Endothelial cell of umbilical vein (primary cell): Measurements from ENCODE around the gene NKAIN4. TPM values are rescaled to one million over a fixed set of nuclear protein-coding genes. Genes with fewer than 3 reads are reported as not detected.

Experiments
- BruUV-seq: library from RNA; stranded (reverse); fragments of 400-500 nt; replicated peaks from 2 replicates; lab custom pipeline; 2021; lab: Mats Ljungman, UMichigan
- CTCF ChIA-PET: fragments of 300-600, 350-600 bp; sonication (Branson Sonifier 250); formaldehyde crosslinking; loops from one replicate; lab custom pipeline; 2021; ENCODE audit warnings: antibody characterized with exemption, inconsistent platforms; lab: Charles Lee
- POLR2A ChIA-PET: fragments of 300-600, 350-600 bp; sonication (Branson Sonifier 250); formaldehyde crosslinking; loops from one replicate; lab custom pipeline; 2021; ENCODE audit warnings: antibody characterized with exemption, inconsistent platforms; lab: Charles Lee
- DNase-seq: peaks from one replicate; pipeline ENCODE4 v3.0.0-alpha.2; 2011; ENCODE audit warnings: low read depth, low spot score
- FAIRE-seq: peaks from 2 replicates; lab custom pipeline; 2011; peaks lifted over from hg19 to GRCh38; lab: Jason Lieb, UNC
- H2AFZ ChIP-seq: 2 replicates; pipeline ENCODE4 v1.6.0; 2012; ENCODE audit warnings: low read depth, low read length, control low read depth, inconsistent platforms
- H3K27ac ChIP-seq: 2 replicates; pipeline ENCODE4 v1.5.1; 2011; ENCODE audit warnings: low read depth, mild to moderate bottlenecking, control low read depth, low read length, moderate library complexity; ENCODE audit not compliant: insufficient read depth
- H3K27me3 ChIP-seq, 2 experiments: 2 replicates each; pipeline versions ENCODE4 v1.6.0 to v1.6.1; 2011; ENCODE audit warnings: low read length in 2 of 2, mixed read lengths in 1 of 2; ENCODE audit not compliant: control insufficient read depth in 2 of 2, insufficient read depth in 2 of 2
- H3K36me3 ChIP-seq, 2 experiments: 2 replicates in 1 of 2; 3 replicates in 1 of 2; pipeline ENCODE4 v1.5.1; 2011; ENCODE audit warnings: low read length in 2 of 2, mild to moderate bottlenecking in 1 of 2, moderate library complexity in 1 of 2; ENCODE audit not compliant: control insufficient read depth in 2 of 2, insufficient read depth in 2 of 2; ENCODE audit errors: extremely low read depth in 1 of 2
- H3K4me1 ChIP-seq: 3 replicates; pipeline ENCODE4 v1.5.1; 2011; ENCODE audit warnings: mild to moderate bottlenecking, low read length; ENCODE audit not compliant: control insufficient read depth, insufficient read depth; ENCODE audit errors: extremely low read depth
- H3K4me2 ChIP-seq: 2 replicates; pipeline ENCODE4 v1.6.1; 2011; ENCODE audit warnings: low read length, control low read depth, mixed read lengths; ENCODE audit not compliant: insufficient read depth
- H3K4me3 ChIP-seq, 3 experiments: fragments of 200-600 bp in 1 of 3; sonication (generic), shearing (Covaris generic) in 1 of 3; replicated peaks in 1 of 3; 2 replicates each; pipeline ENCODE4 v1.5.1; 2011 to 2016; ENCODE audit warnings: control low read depth in 3 of 3, low read length in 3 of 3, mild to moderate bottlenecking in 2 of 3, inconsistent platforms in 1 of 3, low read depth in 1 of 3, moderate library complexity in 1 of 3; ENCODE audit not compliant: insufficient read depth in 1 of 3
- H3K79me2 ChIP-seq: 2 replicates; pipeline ENCODE4 v1.6.0; 2012; ENCODE audit warnings: low read length, inconsistent platforms; ENCODE audit not compliant: control insufficient read depth, insufficient read depth
- H3K9ac ChIP-seq: replicated peaks from 2 replicates; pipeline ENCODE3; 2011; ENCODE audit warnings: low read length, control low read depth; ENCODE audit not compliant: insufficient read depth; ENCODE audit errors: extremely low read depth
- H3K9me1 ChIP-seq: replicated peaks from 3 replicates; pipeline ENCODE4 v1.6.0; 2011; ENCODE audit warnings: mild to moderate bottlenecking, low read length; ENCODE audit not compliant: control insufficient read depth, insufficient read depth; ENCODE audit errors: extremely low read depth
- H3K9me3 ChIP-seq: replicated peaks from 2 replicates; pipeline ENCODE4 v1.5.1; 2012; ENCODE audit warnings: low read length, inconsistent platforms; ENCODE audit not compliant: control insufficient read depth, insufficient read depth
- H4K20me1 ChIP-seq: replicated peaks from 2 replicates; pipeline ENCODE3; 2011; ENCODE audit warnings: mild to moderate bottlenecking, low read length; ENCODE audit not compliant: control insufficient read depth, insufficient read depth; ENCODE audit errors: extremely low read depth
- CTCF ChIP-seq, 2 donors: IDR thresholded peaks; 1 replicate in 1 of 2; 2 replicates in 1 of 2; pipeline ENCODE4 v1.5.1; 2011; ENCODE audit warnings: low read length in 2 of 2, mild to moderate bottlenecking in 2 of 2, moderate library complexity in 2 of 2, control low read depth in 1 of 2, inconsistent platforms in 1 of 2, low read depth in 1 of 2; ENCODE audit not compliant: insufficient read depth in 1 of 2; ENCODE audit errors: extremely low read depth in 1 of 2
- EZH2 ChIP-seq: IDR thresholded peaks from 2 replicates; pipeline ENCODE4 v1.6.1; 2012; ENCODE audit warnings: borderline replicate concordance, low read depth, mild to moderate bottlenecking, moderate library complexity, low read length, inconsistent platforms; ENCODE audit not compliant: severe bottlenecking
- FOS ChIP-seq: IDR thresholded peaks from 2 replicates; pipeline ENCODE4 v1.6.1; 2011; ENCODE audit warnings: mild to moderate bottlenecking, low read length, moderate library complexity, borderline replicate concordance; ENCODE audit not compliant: insufficient read depth
- GATA2 ChIP-seq: IDR thresholded peaks from 2 replicates; pipeline ENCODE4 v1.7.0; 2011; ENCODE audit warnings: low read depth, mild to moderate bottlenecking, moderate library complexity, mixed read lengths, low read length; ENCODE audit not compliant: insufficient read length, insufficient read depth
- JUN ChIP-seq: IDR thresholded peaks from 2 replicates; pipeline ENCODE4 v1.6.1; 2011; ENCODE audit warnings: borderline replicate concordance, low read depth; ENCODE audit not compliant: insufficient read length, insufficient read depth
- MAX ChIP-seq: IDR thresholded peaks from 2 replicates; pipeline ENCODE4 v1.6.1; 2011; ENCODE audit not compliant: insufficient read depth, insufficient read length
- MYC ChIP-seq: IDR thresholded peaks from one replicate; pipeline ENCODE4 v1.6.1; 2011; ENCODE audit warnings: mild to moderate bottlenecking, low read depth, low read length
- POLR2A ChIP-seq: IDR thresholded peaks from 2 replicates; pipeline ENCODE4 v1.6.1; 2012; ENCODE audit warnings: low read depth, mild to moderate bottlenecking, control low read depth, low read length
- POLR2AphosphoS5 ChIP-seq: IDR thresholded peaks from 2 replicates; pipeline ENCODE4 v1.6.1; 2012; ENCODE audit warnings: low read depth, mild to moderate bottlenecking, control low read depth, low read length, moderate library complexity; ENCODE audit not compliant: insufficient read depth
- dilution Hi-C: fragments of 300-500 bp; cut with MboI; formaldehyde crosslinking; loops from one replicate; pipeline ENCODE4 v1.15.0; 2019; ENCODE audit warnings: low sequenced_read_pairs; ENCODE audit not compliant: extremely low pct_ligation_motif_present
- intact Hi-C: fragments of 100-400 bp; cut with micrococcal nuclease; formaldehyde crosslinking; loops from one replicate; pipeline ENCODE4 v1.10.0; 2022
- polyA plus RNA-seq, 4 experiments: library from polyadenylated mRNA; depleted of rRNA in 3 of 4; stranded (reverse) in 3 of 4; unstranded in 1 of 4; fragments of >200 nt; gene quantifications; 2 replicates each; pipeline versions ENCODE4 v1.2.1 to v1.2.3, GENCODE V29; 2011 to 2012; ENCODE audit warnings: missing spikeins in 1 of 4
- total RNA-seq: library from RNA; stranded (reverse); gene quantifications from 2 replicates; pipeline ENCODE4 v1.2.3, GENCODE V29; 2021

Gene NKAIN4
- total and polyA plus RNA-seq, 2 donors (not counting 3 experiments of a cell fraction or from before 2014, with no cell fraction given) = 0.04 TPM; not detected in 1

- dilution Hi-C loops = no loop called here
- no peak overlapping the region for H2AFZ ChIP-seq
- CTCF ChIA-PET = interaction anchor here (1.7 to 7.8 kb wide), 2 partner anchors 14 to 72 kb away, joined by 7 to 45 read pairs; no protein-coding TSS in a partner anchor
Observed at GRCh38 chr20:63295846-63296245, 41.6 kb upstream of the NKAIN4 start.

More at GRCh38 chr20:63295846-63296245, 41.6 kb upstream of the NKAIN4 start:
- Histone ChIP-seq H3K4me2 (no peak overlapping the region), H3K4me3 (no peak overlapping the region), H3K79me2 (no peaks in the 10 kb centered on the region), H3K4me1 (no peaks in the 10 kb centered on the region), H3K27ac (no peak overlapping the region), H4K20me1 (no peaks in the 10 kb centered on the region), H3K36me3 (no peaks in the 10 kb centered on the region), H3K9me1 (no peaks in the 10 kb centered on the region), H3K9ac (no peak overlapping the region), H3K9me3 (no peaks in the 10 kb centered on the region), H3K27me3 (peaks cover 8 to 12% of the 10 kb centered on the region in 2 experiments)
- POLR2A ChIA-PET = no interaction called here
- FAIRE-seq (no peak), DNase-seq (no peak)
- no TSS peak for BruUV-seq
- intact Hi-C loops = no loop called here
- TF ChIP-seq EZH2 = no peak
- TF ChIP-seq POLR2A = no peak
- TF ChIP-seq GATA2 = no peak
- no peak for TF ChIP-seq FOS
- no peak for TF ChIP-seq POLR2AphosphoS5
- TF ChIP-seq MYC = no peak
- TF ChIP-seq MAX = no peak
- TF ChIP-seq CTCF (IDR thresholded peaks at IDR 0.05; ENCODE audit: extremely low read depth in 1 of 2, insufficient read depth in 1 of 2, low read depth in 1 of 2, low read length in 2 of 2) = no peak
- no peak for TF ChIP-seq JUN
